DOHH2 (cell line): ENCODE data around the gene EBF3.

Experiments used
- CTCF ChIP-seq: fragments of 200-600 bp; sonication (generic); IDR thresholded peaks from one replicate; pipeline ENCODE4 v1.5.1; 2014; ENCODE audit warnings: antibody characterized with exemption, mild to moderate bottlenecking, low read depth, low read length; ENCODE audit not compliant: poor library complexity, severe bottlenecking
- EZH2phosphoT487 ChIP-seq: fragments of 200-600 bp; sonication (generic); IDR thresholded peaks from 2 replicates; pipeline ENCODE4 v1.6.1; 2017; ENCODE audit warnings: borderline replicate concordance, mild to moderate bottlenecking, antibody characterized with exemption, low read length, moderate library complexity, mixed read lengths

DNA sequence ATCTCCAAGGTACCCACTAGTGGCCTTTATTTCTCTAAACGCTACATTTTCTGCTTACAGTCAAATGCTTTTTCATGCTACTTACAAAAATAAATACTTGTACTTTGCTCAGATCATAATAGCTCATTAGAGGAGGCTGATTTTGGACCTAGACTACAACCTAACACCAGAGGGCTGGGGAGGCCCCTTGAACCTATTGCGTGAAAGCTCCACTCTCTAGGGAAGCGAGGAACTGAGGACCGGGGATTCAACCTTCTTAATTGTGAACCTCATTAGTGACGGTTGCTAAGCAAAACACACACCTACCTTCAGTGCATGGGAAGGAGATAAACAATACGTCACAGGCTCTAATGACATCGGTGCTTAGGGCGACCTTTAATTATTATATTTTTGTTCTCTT, 92.1 kb downstream of the EBF3 start:
- TF ChIP-seq CTCF: no peak
- TF ChIP-seq EZH2phosphoT487: no peak
